GM21786 (cell line): ENCODE measurements around the gene PATE1.

Experiments
- ATAC-seq: cut with Tn5 transposase; IDR thresholded peaks from one replicate; pipeline ENCODE4 v1.9.1; 2021; ENCODE audit not compliant: unreplicated experiment

Gene PATE1

DNA sequence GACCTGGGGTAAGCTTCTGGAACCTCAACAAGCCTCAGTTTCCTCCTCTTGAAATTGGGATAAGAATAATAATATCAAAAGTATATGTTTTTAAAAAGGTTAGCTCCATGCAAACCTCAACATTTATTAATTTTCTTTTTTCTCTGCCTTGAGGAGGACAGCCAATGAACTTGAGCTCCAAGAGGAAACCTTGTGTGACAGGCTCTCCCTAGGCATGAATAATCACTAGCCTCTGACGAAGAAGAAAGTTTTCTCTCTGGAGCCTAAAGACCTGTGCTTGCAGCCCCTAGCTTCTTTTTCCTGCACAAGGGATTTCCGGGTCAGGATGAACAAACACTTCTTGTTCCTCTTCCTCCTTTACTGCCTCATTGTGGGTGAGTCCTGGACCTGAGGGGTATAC is 41.7 kb downstream of the PATE1 start, which contains the start of gene PATE3:
Gene PATE3, plus strand, starts transcription at position 301 of the 400 bp plus-strand sequence. Its CDS starts 25 bp downstream, at position 326.
- no peak for ATAC-seq

DNA sequence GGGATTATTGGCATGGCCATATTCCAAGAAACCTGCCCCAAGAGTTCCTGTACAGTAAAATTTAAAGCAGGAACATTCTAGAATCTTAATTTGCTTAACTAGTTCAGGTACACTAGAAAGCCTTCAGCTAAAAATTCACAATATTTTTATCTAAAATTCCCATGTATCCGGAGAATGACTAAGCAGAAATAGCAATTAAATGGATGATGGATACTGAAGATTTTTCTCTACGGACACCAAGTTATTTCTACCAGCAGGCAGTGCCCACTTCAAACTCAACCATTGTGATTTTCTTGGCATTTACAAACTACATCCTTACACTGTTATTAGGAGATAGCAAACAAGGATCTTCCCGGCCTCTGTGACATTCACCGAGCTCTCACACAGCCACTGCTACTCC is 44.7 kb downstream of the PATE1 start:
- no peak for ATAC-seq

DNA sequence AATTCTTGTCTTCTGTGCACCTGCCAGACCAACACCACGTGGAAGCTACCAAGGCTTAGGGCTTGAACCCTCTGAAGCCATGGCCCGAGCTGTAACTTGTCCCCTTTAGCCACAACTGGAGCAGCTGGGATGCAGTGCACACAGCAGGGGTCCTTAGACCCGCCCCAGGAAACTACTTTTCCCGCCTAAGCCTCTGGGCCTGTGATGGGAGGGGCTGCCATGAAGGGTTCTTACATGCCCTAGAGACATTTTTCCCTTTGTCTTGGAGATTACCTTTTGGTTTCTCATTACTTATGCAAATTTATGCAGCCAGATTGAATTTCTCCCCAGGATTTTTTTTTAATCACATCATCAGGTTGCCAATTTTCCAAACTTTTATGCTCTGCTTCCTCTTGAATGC is 51.6 kb downstream of the PATE1 start:
- no peak for ATAC-seq
